CD14-positive monocyte (primary cell): ENCODE data around the gene RER1. TPM values are rescaled to one million over a fixed set of nuclear protein-coding genes. Genes with fewer than 3 reads are reported as not detected.

Source experiments
- DNase-seq, 3 donors: peaks; one replicate each; pipeline ENCODE4 v3.0.0-alpha.2; 2011 to 2022
- H2AFZ ChIP-seq: 2 replicates; pipeline ENCODE4 v1.6.0; 2012; ENCODE audit warnings: mild to moderate bottlenecking, low read depth, low read length, inconsistent platforms; ENCODE audit not compliant: insufficient read depth, poor library complexity, severe bottlenecking
- H3K27ac ChIP-seq, 2 donors: 1 replicate in 1 of 2; 2 replicates in 1 of 2; pipeline ENCODE4 v1.5.1; 2012 to 2013; ENCODE audit warnings: low read length in 2 of 2, control low read depth in 1 of 2, inconsistent platforms in 1 of 2, low read depth in 1 of 2, mild to moderate bottlenecking in 1 of 2
- H3K27me3 ChIP-seq, 2 donors: one replicate each; pipeline versions ENCODE4 v1.6.0 to v1.6.1; 2011 to 2013; ENCODE audit warnings: low read length in 2 of 2; ENCODE audit not compliant: control insufficient read depth in 2 of 2, insufficient read depth in 2 of 2
- H3K36me3 ChIP-seq, 2 donors: replicated peaks in 1 of 2; 1 replicate in 1 of 2; 2 replicates in 1 of 2; pipeline versions ENCODE4 v1.5.1 to v1.6.1; 2012 to 2013; ENCODE audit warnings: low read length in 2 of 2, control low read depth in 1 of 2, inconsistent platforms in 1 of 2, mild to moderate bottlenecking in 1 of 2; ENCODE audit not compliant: insufficient read depth in 2 of 2, control insufficient read depth in 1 of 2
- H3K4me1 ChIP-seq, 2 donors: 1 replicate in 1 of 2; 2 replicates in 1 of 2; pipeline versions ENCODE4 v1.5.1 to v1.6.1; 2012 to 2013; ENCODE audit warnings: low read length in 2 of 2, control low read depth in 1 of 2, inconsistent platforms in 1 of 2, mild to moderate bottlenecking in 1 of 2, moderate library complexity in 1 of 2; ENCODE audit not compliant: insufficient read depth in 2 of 2, control insufficient read depth in 1 of 2
- H3K4me2 ChIP-seq: replicated peaks from 2 replicates; pipeline ENCODE3; 2012; ENCODE audit warnings: low read length, moderate library complexity, mild to moderate bottlenecking; ENCODE audit not compliant: poor library complexity, severe bottlenecking; ENCODE audit errors: extremely low read depth
- H3K4me3 ChIP-seq, 3 experiments: fragments of 200-600 bp in 1 of 3; sonication (generic) in 1 of 3; replicated peaks in 1 of 3; 1 replicate in 2 of 3; 2 replicates in 1 of 3; pipeline ENCODE4 v1.5.1; 2011 to 2013; ENCODE audit warnings: low read length in 3 of 3, mild to moderate bottlenecking in 3 of 3, control low read depth in 2 of 3, low read depth in 2 of 3, inconsistent platforms in 1 of 3, moderate library complexity in 1 of 3
- H3K79me2 ChIP-seq: 2 replicates; pipeline ENCODE4 v1.6.0; 2012; ENCODE audit warnings: mild to moderate bottlenecking, control low read depth, inconsistent platforms, low read length, moderate library complexity; ENCODE audit not compliant: insufficient read depth
- H3K9ac ChIP-seq: 2 replicates; pipeline ENCODE4 v1.6.0; 2017; ENCODE audit warnings: low read length, mild to moderate bottlenecking; ENCODE audit not compliant: insufficient read depth, poor library complexity, severe bottlenecking
- H3K9me3 ChIP-seq, 2 donors: replicated peaks in 1 of 2; 1 replicate in 1 of 2; 2 replicates in 1 of 2; pipeline versions ENCODE4 v1.5.1 to v1.6.1; 2012 to 2013; ENCODE audit warnings: low read length in 2 of 2, control low read depth in 1 of 2; ENCODE audit not compliant: control insufficient read depth in 1 of 2, insufficient read depth in 1 of 2
- H4K20me1 ChIP-seq: 2 replicates; pipeline ENCODE4 v1.6.0; 2012; ENCODE audit warnings: mild to moderate bottlenecking, low read length, control low read depth, moderate library complexity; ENCODE audit not compliant: insufficient read depth
- H3K27ac Mint-ChIP-seq, 7 donors: one replicate each; pipeline ENCODE4 v1.8.0; 2020; ENCODE audit warnings: mild to moderate bottlenecking in 7 of 7, mixed read lengths in 7 of 7, moderate library complexity in 6 of 7, inconsistent platforms in 2 of 7
- H3K27me3 Mint-ChIP-seq, 3 donors: one replicate each; pipeline ENCODE4 v1.8.0; 2021 to 2022; ENCODE audit warnings: low read depth in 3 of 3, mild to moderate bottlenecking in 3 of 3, mixed read lengths in 3 of 3, moderate library complexity in 3 of 3, inconsistent platforms in 1 of 3
- H3K36me3 Mint-ChIP-seq, 2 donors: one replicate each; pipeline ENCODE4 v1.8.0; 2020; ENCODE audit warnings: mixed read lengths in 2 of 2, inconsistent platforms in 1 of 2, mild to moderate bottlenecking in 1 of 2
- H3K4me1 Mint-ChIP-seq: one replicate; pipeline ENCODE4 v1.8.0; 2020; ENCODE audit warnings: mild to moderate bottlenecking, mixed read lengths
- H3K4me3 Mint-ChIP-seq, 2 donors: one replicate each; pipeline ENCODE4 v1.8.0; 2020; ENCODE audit warnings: mild to moderate bottlenecking in 2 of 2, mixed read lengths in 2 of 2, moderate library complexity in 1 of 2
- H3K9me3 Mint-ChIP-seq, 7 donors: one replicate each; pipeline ENCODE4 v1.8.0; 2020 to 2022; ENCODE audit warnings: mixed read lengths in 7 of 7, mild to moderate bottlenecking in 6 of 7, moderate library complexity in 6 of 7, inconsistent platforms in 2 of 7
- CTCF ChIP-seq: fragments of 200-600 bp; IDR thresholded peaks from one replicate; pipeline ENCODE4 v1.8.0; 2022; ENCODE audit warnings: antibody characterized with exemption, mild to moderate bottlenecking
- WGBS: methylation state at CpG from one replicate; pipeline ENCODE4 v1.1.5; 2013; ENCODE audit warnings: missing lambda C conversion rate; ENCODE audit not compliant: insufficient coverage; 5-methylcytosine and 5-hydroxymethylcytosine counted together
- intact Hi-C, 2 donors: fragments of 100-400 bp; cut with micrococcal nuclease; formaldehyde crosslinking; loops; one replicate each; pipeline versions ENCODE4 v1.15.0 to v1.15.1; 2023
- polyA plus RNA-seq, 3 donors: library from polyadenylated mRNA; depleted of rRNA in 1 of 3; unstranded in 2 of 3; stranded (reverse) in 1 of 3; fragments of 300-500 nt in 2 of 3; fragments of >200 nt in 1 of 3; fragmentation: Illumina TruSeq in 2 of 3; gene quantifications; 1 replicate in 2 of 3; 2 replicates in 1 of 3; pipeline ENCODE4 v1.2.3, GENCODE V29; 2012 to 2021

The RER1 gene
- polyA plus RNA-seq, 3 donors = 98.3 to 235 (median 193) TPM

GRCh38 chr1:2454227-2454626 is 62.6 kb downstream of the RER1 start:
- Mint-ChIP-seq H3K36me3 (no peaks in the 10 kb centered on the region), H3K9me3 (no peaks in the 10 kb centered on the region), H3K27ac (no peak overlapping the region), H3K4me1 (no peaks in the 10 kb centered on the region), H3K27me3 (peaks cover 0 to 2% (median 0%) of the 10 kb centered on the region in 3 donors), H3K4me3 (no peak overlapping the region)
- H3K9me3 ChIP-seq = no peaks in the 10 kb centered on the region
- no peak overlapping the region for H3K9ac ChIP-seq
- no peaks in the 10 kb centered on the region for H3K36me3 ChIP-seq
- intact Hi-C loops = no loop called here
- H4K20me1 ChIP-seq = no peaks in the 10 kb centered on the region
- TF ChIP-seq CTCF = no peak
- no peaks in the 10 kb centered on the region for H3K27me3 ChIP-seq
- DNase-seq = no peak
- no peak overlapping the region for H3K4me2 ChIP-seq
- WGBS = 95% methylated on average over 10 of the region's 10 CpGs
- no peak overlapping the region for H2AFZ ChIP-seq
- no peak overlapping the region for H3K27ac ChIP-seq
- H3K4me1 ChIP-seq = no peaks in the 10 kb centered on the region
- no peak overlapping the region for H3K4me3 ChIP-seq
- H3K79me2 ChIP-seq = no peaks in the 10 kb centered on the region

Other genes with a start within 250 kb of the RER1 start
- 10 to 100 TPM; 11.8 to 49.3 (median 35.1) TPM for gene FAAP20, start 197.1 kb upstream of the RER1 start, polyA plus RNA-seq
- gene SKI, start 163.5 kb upstream of the RER1 start, polyA plus RNA-seq = 1 to 10 TPM in 1 of 3 donors, under 1 TPM in 2; 0.20 to 6.6 (median 0.25) TPM
- 1 to 10 TPM; 1.5 to 3.0 (median 1.7) TPM for gene MORN1, start 287 bp upstream of the RER1 start, polyA plus RNA-seq
- 10 to 100 TPM in 1 of 3 donors, 1 to 10 TPM in 2; 7.0 to 10.5 (median 8.2) TPM for gene PEX10, start 20.7 kb downstream of the RER1 start, polyA plus RNA-seq
- 1 to 10 TPM in 1 of 3 donors, not detected in 2; 1.2 TPM for gene PLCH2, start 84.4 kb downstream of the RER1 start, polyA plus RNA-seq
- gene PANK4, start 134.8 kb downstream of the RER1 start, polyA plus RNA-seq = 10 to 100 TPM; 11.9 to 30.2 (median 13.7) TPM
- not detected for gene HES5, start 138.4 kb downstream of the RER1 start, polyA plus RNA-seq
- 100 to 1,000 TPM in 1 of 3 donors, 10 to 100 TPM in 2; 62.1 to 512 (median 64.4) TPM for gene TNFRSF14, start 164.5 kb downstream of the RER1 start, polyA plus RNA-seq
- 1 to 10 TPM; 3.6 to 8.8 (median 6.0) TPM for gene PRXL2B, start 194.9 kb downstream of the RER1 start, polyA plus RNA-seq
- gene MMEL1, start 241.2 kb downstream of the RER1 start, polyA plus RNA-seq = 1 to 10 TPM; 1.1 to 4.4 (median 1.9) TPM